NCI-H510A treated with DMSO at 0.1 percent for 48 hours (cell line): ENCODE results near the gene MOB1A.
"Not testable (repeated sequence)": the region's sequence is repeated elsewhere in the genome, so short reads cannot be mapped to it uniquely, and the experiment has no call there.

ENCODE experiments used
- DNase-seq: peaks from one replicate; lab custom pipeline; 2025; lab: John Stamatoyannopoulos, UW

Gene MOB1A

DNA sequence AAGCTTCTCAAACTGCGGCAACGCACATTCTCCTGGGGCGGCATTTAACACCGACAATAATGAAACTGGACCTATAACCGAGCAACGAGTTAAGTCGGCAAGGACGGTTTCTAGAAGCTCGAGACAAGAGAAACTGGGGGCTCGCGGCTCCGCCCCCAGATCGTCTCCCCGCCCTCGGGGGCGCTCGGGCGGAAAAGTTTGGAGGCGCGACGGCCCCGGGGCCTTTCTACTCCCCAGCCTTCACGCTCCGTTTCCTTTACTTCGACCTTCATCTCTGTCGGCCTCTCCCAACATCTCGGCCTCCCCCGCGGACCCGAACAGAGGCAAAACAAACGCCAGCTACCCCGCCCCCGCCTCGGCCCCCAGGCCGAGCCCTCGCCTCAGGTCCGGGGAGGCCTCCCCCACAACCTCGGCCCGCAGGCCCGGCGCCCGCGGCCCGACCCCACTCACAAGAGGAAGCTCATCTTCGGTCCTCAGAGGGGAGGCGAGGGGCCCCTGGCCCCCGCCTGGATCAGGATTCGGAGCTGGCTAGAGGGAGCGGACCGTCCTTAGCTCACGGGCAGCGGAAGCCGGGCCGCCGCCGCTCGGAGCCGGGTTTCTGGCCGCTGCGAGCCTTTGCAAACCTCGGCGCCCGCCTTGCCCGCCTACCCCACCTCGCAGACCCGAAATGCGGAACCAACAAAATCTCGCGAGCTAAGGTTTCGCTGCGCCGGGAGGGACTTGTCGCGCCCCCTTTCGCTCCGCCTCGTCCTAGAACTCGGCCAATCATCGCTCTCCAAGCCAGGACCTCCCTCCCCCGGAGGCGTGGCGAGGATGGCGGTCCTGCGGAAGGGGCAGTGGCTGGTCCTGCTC lies at the start of gene MOB1A:
MOB1A (minus strand) TSS at position 669 of the 852 bp plus-strand sequence; CDS start at position 464, 205 bp downstream.
- DNase-seq, result peak; percentile 96

DNA sequence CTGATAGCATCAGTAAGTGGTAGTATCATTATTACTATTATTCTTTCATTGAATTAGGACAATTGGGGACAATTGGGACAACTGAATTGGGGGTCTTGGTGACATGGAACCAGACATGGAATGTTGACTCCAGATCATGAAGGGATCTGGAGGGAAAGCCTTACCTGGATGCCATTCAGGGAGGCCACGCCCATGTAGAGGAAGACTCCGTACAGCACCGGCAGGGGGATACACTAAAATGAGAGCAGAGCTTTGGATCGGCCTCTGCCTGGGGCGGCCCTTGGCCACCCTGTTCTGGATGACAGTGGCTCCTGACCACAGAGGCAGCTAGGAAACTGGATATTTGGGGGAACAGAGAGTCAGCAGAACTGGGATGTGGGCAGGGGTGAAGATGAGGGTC lies 49.0 kb upstream of the MOB1A start:
- DNase-seq, result no peak

- DNase-seq, result no peak
Measured at GRCh38 chr2:74226648-74227213, 48.1 kb upstream of the MOB1A start.

- no peak for DNase-seq
Measured at GRCh38 chr2:74225698-74226459, 47.2 kb upstream of the MOB1A start.

DNA sequence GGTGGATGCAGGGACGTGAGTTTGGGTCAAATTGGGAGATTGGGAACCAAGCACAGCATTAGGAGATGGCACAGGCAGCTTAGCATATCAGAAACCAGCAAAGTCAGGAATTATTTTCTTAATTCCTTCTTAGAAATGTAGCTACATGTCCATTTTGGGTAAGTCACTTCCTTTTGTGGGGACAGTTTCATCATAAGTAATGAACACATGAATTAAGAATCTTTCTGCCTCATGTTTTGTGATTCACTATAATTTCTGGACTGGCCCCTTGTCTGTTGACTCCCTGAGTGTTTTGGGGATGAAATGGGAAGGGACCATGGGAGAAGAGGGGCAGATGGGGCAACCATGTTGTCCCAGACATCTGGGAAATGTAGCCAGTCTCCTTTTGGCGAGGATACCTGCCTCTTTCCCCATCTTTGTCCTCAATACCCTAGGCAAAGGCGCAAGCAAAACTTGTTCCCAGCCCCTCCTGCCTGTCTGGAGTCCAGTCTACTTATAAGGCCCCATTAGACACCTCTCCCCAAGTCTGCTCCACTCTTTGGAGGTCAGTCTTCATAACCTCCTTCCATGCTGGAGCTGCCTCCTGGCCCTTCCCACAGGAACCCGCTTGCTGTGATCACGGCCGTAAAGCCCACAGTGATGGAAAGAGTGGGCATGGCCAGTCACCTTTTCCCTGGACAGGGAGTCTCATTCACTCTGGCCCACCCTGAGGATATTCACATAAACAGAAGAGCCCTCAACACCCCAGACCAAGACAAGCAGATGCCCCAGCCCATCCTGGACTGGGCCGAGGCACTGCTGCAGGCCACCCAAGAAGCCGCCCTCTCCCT lies 45.5 kb upstream of the MOB1A start:
- DNase-seq, result no peak

DNA sequence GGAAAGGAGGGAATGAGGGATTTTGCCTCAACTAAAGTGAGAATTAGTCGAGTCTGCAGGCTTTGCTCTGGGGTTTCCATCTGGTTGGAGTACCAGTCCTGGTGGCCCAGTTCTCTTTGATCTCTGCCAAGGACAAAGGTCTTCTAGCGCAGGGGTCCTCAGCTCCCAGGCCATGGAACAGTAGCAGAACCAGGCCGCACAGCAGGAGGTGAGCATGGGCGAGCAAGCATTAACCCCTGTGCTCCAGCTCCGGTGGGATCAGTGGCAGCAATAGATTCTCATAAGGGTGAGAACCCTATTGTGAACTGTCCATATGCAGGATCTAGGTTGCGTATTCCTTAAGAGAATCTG lies 43.6 kb upstream of the MOB1A start:
- no peak for DNase-seq

- no peak for DNase-seq
Measured at GRCh38 chr2:74221604-74222299, 43.1 kb upstream of the MOB1A start.

- DNase-seq, result no peak
Measured at GRCh38 chr2:74221091-74221490, 42.4 kb upstream of the MOB1A start.

- no peak for DNase-seq
Measured at GRCh38 chr2:74219846-74220486, 41.3 kb upstream of the MOB1A start.

DNA sequence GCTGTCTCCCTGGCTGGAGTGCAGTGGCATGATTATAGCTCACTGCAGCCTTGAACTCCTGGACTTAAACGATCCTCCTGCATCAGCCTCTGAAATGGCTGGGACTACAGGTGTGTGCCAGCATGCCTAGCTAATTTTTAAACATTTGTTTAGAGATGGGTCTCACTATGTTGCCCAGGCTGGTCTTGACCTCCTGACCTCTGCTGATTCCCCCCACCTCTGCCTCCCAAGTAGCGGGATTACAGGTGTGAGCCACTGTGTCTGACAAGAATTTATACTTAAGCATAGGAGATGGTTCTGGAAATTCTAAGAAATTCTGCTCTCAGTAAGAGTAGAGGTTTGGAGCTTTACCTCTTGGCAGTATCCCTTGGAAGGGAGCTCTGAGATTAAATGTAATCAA lies 38.0 kb upstream of the MOB1A start:
- DNase-seq, result no peak

DNA sequence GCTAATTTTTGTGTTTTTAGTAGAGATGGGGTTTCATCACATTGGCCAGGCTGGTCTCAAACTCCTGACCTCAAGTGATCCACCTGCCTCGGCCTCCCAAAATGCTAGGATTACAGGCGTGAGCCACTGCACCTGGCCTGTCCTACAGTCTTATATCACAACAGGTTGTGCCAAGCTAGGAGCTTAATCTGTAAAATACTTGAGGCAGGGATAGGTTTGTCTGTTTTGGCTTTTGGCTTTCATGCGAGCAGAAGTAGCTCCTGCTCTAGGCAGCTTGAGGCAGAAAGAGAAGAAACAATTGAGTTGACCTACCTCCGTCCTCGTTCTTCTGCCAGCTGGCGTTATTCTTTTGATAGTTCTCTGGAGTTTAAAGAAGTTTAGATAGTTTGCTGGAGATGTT lies 37.1 kb upstream of the MOB1A start:
- DNase-seq, result not testable (repeated sequence)

DNA sequence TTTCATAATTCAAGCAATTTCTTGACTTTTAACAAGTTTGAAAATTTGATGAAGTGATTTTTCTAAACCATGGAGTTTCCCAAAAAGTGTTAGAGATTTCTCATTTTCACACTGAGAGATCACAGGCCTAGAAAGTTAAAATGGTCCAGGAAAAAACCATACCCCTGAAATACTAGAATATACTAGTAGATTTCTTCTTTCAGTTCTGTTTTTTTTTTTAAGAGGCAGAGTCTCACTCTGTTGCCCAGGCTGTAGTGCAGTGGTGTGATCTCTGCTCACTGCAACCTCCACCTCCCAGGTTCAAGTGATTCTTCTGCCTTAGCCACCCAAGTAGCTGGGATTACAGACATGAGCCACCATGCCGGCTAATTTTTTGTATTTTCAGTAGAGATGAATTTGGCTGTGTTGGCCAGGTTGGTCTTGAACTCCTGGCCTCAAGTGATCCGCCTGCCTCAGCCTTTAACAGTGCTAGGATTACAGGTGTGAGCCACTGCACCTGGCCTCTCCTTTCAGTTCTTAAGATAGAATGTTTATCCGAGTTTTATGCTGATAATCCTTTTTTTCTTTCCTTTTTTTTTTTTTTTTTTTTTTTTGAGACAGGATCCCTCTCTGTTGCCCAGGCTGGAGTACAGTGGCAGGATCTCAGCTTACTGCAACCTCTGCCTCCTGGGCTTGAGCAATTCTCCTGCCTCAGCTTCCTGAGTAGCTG lies 34.2 kb upstream of the MOB1A start:
- no peak for DNase-seq

DNA sequence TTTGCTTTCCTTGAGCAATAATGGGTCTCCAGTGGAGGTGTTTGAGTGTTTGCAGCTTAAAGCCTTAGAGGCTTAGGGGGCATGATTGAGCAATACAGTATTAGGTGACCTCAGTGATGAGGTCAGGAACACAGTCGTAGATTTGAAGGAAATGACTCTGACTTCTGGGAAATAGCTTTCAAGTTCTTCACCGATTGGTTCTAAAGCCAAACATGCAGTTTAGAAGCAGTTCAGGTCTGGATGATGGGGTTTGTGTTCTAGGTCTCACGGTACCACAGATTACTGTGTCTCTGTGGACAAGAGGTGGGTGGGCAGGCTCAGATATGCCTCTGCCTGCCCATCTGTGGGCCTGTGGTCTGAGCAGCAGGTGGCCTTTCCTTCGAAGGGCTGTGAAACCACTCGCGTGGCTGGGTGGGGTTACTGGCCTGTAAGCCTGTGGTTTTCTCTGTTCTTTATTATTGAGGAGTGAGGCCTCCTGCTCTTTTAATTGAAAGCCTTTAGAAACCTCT lies 27.6 kb upstream of the MOB1A start:
- no peak for DNase-seq

- DNase-seq, result no peak
Measured at GRCh38 chr2:74205596-74205995, 26.9 kb upstream of the MOB1A start.

- no peak for DNase-seq
Measured at GRCh38 chr2:74205113-74205512, 26.4 kb upstream of the MOB1A start.

GRCh38 chr2:74204436-74204835 lies 25.8 kb upstream of the MOB1A start:
- DNase-seq, result no peak

GRCh38 chr2:74201596-74201995 lies 22.9 kb upstream of the MOB1A start:
- DNase-seq, result no peak

DNA sequence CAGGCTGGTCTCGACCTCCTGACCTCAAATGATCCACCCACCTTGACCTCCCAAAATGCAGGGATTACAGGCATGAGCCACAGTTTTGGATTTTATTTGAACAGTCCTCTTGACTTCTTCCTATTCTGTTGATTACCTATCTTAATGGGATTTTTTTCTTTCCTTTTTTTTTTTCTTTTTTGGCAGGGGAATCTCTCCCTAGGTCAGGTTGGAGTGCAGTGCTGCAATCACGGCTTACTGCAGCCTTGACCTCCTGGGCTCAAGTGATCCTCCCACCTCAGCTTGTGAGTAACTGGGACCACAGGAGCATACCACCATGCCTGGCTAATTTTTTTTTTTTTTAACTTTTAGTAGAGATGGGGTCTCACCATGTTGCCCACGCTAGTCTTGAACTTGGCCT lies 22.5 kb upstream of the MOB1A start:
- DNase-seq, result no peak

DNA sequence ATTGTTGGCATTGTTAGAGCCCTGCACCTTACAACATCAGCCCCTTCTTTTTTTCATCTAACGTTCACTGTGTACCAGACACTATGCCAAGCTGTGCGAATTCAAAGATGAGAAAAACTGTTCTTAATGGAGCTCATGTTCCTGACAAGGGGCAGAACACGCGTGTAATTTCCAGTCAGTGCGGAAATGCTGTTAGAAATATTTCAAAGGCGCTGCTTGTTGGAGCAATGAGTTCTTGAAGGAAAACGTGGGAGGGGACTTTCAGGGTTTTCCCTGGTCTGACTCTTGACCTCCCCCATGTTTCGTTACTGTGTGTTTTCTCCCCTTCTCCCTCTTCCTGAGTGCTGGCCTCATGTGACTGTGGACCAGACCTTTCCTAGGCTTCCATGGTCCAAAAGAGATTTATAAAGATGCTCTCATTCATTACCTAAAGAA lies 21.2 kb upstream of the MOB1A start:
- no peak for DNase-seq

DNA sequence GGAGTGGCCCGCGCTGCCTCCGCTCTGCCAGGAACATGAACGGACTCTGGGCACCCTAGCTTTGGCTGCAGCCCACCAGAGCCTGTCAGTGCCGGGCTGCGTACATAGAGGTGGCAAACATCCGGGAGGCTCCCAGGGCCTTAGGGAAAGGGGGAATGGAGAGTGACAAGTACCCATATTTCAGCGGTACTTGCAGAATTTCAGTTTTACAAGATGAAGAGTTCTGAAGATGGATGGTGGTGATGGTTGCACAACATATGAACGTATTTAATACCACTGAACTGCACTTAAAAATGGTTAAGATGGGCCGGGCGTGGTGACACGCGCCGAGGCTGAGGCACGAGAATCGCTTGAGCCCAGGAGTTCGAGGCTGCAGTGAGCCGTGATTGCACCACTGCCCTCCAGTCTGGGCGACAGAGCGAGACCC lies 20.6 kb upstream of the MOB1A start:
- DNase-seq, result no peak
